ENCODE results near the gene INPP1.
"Not testable (repeated sequence)": the region's sequence is repeated elsewhere in the genome, so short reads cannot be mapped to it uniquely, and the experiment has no call there.

INPP1 gene, protein sequence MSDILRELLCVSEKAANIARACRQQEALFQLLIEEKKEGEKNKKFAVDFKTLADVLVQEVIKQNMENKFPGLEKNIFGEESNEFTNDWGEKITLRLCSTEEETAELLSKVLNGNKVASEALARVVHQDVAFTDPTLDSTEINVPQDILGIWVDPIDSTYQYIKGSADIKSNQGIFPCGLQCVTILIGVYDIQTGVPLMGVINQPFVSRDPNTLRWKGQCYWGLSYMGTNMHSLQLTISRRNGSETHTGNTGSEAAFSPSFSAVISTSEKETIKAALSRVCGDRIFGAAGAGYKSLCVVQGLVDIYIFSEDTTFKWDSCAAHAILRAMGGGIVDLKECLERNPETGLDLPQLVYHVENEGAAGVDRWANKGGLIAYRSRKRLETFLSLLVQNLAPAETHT

DNA sequence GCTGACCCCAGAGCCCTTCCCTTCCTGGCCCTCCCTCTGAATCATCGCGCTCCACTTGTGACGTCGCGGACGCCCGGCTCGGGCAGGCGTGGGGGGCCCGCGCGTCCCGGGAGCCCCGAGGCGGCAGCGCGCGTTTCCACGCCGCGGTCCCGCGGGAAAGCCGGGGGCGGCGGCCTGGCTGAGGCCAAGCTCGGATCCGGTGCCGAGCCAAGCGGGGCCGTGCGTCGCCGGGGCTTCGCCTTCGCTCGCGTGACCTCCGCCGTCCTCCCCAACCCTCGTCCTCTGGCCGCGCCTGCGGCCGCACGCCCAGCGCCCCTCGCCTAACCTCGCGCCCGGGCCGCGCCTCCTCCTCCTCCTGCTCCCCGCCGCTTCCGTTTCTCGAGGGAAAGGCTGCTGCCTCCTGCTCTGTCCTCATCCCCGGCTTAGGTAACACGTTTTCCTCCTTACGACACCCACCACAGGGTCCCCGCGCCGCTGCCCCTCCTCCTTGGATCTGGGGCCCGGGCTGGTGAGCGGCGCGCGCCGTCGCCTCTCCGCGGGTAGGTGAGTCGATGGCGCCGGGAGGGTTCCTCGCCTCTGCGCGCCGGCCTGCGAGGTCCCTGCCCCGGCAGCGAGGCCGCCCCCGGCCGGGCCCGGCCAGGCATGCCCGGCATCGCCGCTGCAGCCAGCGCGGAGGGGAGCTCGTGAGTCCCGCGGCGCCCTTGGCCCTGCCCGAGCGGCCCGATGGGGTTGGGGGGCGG is at the start of gene INPP1:
TSS of gene INPP1 (plus strand) at position 54 of the 740 bp plus-strand sequence. CDS start 16,514 bp downstream, outside the sequence.
- DNase-seq: peak; percentile 44

DNA sequence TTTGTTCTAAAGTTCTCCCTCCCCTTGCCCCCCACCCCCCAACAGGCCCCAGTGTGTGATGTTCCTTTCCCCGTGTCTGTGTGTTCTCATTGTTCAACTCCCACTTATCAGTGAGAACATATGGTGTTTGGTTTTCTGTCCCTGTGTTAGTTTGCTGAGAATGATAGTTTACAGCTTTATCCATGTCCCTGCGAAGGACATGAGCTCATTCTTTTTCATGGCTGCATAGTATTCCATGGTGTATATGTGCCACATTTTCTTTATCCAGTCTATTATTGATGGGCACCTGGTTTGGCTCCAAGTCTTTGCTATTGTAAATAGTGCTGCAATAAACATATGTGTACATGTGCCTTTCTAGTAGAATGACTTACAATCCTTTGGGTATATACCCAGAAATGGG is 45.5 kb upstream of the INPP1 start:
- DNase-seq: not testable (repeated sequence)

DNA sequence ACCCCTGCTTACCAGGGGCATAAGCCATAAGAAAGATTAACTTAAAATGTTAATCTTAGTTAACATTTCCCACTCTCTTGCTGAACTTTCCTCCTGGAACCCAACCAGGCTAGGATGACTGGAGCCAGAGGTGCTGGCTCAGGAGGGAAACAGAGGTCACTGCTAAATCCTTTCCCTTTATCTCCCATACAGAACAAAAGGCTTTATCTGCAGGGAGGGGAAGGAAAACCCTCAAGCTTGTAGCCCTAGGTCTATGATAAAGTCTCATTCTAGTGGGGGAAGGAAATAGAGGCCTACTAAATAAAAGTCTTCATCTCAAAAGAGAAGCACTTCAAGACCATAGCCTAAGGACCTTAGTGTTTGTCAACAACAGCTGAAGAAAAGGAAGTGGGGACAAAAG is 42.4 kb upstream of the INPP1 start:
- no peak for DNase-seq

DNA sequence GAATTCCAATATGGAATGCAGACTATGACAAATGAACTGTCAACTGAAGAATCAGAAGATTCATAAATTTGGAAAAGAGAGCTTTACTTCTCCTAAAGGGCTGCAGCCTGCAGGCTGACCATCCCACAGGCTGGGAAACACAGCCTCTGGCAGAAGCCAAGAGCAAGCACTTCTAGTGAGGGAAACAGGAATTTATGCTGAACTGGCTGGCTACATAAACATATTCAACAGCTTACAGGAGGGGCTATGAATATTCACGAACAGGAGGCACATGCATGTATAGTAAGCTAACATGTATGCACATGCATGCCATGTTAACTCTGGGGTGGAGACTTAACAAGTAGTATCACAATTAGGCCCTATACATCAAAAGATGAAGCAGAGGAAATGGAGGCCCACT is 41.3 kb upstream of the INPP1 start:
- no peak for DNase-seq

DNA sequence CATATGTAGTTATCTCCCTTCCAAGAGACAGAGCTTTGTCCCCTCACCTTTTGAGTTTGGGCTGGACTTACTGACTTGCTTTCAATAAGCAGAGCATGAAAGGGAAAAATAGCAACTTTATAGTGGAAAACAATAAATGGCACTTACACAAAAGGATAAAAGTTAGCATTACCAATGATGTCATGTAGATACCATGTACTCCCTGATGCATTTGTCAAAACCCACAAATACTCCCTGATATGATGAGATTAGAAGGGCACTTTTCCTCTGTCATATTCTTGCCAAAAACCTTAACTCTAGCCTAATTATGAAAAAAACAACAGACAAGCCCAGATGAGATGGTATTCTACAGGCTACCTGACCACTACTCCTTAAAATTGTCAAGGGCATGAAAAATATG is 39.7 kb upstream of the INPP1 start:
- DNase-seq: no peak

DNA sequence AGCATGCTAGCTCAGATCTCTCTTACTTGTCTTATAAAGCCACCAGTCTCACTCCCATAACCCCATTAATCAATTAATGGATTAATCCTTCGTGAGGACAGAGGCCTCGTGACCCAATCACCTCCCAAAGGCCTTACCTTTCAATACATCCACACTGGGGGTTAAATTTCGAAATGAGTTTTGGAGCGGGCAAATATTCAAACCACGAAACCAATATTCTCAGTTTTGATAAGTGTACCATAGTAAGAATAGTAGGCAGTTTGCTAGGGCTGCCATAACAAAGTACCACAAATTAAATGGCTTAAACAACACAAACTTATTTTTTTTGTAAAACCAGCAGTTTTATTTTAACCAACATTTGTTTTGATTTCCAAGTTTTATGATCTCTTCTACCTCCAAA is 39.0 kb upstream of the INPP1 start:
- no peak for DNase-seq

DNA sequence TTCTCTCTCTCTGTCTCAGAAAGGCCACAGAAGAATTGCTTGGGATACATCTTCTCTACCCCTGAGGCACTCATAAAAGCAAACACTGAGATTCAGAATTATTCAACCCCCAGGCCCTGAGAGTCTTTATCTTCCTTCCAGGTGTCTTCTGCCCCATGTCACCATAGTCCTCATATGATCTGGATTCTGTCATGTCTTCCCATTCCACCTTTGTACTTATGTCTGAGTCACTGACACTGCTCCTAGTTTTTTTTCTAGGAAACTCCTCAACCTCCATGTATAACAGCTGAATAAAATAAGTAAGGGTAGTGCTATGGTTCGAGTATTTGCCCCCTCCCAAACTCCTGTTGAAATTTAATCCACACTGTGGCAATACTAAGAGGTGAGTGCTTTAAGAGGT is 35.4 kb upstream of the INPP1 start:
- no peak for DNase-seq

DNA sequence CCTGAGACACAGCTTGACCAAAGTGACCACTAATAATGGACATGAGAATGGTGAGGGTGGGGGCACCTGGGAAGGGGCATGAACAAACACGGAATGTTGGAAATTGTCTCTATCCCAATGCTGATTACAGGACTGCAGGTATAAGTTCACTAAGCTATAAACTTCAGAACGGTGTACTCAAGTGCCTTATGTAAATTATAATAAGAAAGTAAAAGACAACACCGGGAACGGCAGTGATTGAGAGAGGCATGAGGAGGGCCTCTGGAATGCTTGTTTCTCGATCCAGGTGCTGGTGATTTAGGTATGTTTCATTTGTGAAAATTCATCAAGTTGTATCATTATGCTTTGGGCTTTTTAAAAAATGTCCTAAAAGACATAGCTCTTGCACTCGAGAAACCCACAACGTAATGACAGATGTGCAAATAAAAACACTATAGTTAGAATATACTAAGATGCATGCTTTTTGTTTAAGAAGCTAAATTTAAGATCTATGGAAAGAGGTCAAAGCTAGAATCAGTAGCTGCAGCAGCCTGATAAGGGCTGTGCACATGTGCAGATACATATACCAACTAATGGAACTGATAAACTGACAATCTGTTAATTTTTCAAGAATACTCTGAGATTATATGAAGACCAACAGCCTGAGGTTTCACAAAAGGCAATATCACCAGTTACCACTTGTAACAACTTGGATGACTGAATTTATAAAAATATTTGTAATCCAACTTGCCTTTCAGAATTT is 31.3 kb upstream of the INPP1 start:
- DNase-seq: no peak

DNA sequence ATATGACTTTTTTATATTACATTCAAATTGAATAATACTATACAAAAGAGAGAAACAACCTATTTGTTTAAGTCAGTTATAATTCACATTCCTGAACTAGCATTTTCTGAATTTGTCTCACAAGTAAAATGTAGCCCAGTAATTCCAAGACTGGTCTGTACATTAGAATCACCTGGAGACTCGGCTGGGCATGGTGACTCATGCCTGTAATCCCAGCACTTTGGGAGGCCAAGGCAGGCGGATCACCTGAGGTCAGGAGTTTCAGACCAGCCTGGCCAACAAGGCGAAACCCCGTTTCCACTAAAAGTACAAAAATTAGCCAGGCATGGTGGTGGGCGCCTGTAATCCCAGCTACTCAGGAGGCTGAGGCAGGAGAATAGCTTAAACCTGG is 30.8 kb upstream of the INPP1 start:
- DNase-seq: not testable (repeated sequence)

DNA sequence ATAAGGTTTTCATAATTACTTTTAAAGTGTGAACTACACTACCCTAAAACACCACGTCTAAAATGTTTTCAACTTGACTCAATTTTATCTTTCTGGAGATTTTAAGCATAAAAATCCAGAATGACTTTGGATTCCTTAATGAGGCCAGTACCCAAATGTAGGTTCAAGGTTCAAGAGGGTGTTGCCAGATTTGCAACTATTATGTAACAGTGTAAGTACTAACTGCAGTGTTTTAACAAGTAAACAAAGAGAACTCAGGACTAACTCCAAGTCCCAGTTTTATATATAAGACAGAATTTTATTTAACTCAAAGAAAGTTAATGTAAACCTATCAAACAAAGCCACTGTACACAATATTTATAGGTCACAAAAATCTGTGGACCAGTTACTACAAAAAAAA is 29.5 kb upstream of the INPP1 start:
- DNase-seq: no peak

DNA sequence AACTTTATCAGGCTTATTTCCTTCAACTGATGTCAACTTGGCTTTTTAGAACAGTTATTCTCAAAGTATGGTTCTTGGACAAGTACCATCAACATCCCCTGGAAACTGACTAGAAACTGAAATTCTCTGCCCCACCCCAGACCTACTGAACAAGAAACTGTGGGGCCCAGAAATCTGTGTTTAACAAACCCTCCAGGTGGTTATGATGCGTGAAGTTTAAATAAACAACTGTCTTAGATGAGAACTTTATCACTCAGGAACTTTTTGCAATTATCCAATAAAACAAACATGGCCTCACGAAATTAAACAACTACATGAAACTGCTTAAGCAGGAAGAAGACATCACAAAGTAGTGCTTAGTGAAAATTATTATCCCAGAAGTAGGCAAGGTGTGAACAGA is 28.1 kb upstream of the INPP1 start:
- no peak for DNase-seq

DNA sequence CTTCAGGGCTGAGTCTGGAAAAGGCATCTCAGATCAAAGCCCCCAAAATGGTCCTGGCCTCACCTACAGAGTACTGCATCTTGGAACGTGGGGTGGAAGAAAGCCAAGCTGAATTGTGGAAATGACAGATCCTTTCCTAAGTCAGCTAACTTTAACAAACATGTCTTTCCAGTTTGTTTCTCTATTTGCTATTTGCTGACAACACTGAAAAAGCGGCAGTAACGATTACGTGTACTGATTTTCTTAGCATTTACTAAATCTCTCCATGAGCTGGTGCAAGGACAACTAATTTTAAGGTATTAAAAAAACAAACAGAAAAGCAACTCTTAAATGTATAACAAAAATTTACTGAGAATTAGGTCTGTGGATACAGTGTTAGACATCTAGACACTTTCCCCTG is 24.9 kb upstream of the INPP1 start:
- no peak for DNase-seq

DNA sequence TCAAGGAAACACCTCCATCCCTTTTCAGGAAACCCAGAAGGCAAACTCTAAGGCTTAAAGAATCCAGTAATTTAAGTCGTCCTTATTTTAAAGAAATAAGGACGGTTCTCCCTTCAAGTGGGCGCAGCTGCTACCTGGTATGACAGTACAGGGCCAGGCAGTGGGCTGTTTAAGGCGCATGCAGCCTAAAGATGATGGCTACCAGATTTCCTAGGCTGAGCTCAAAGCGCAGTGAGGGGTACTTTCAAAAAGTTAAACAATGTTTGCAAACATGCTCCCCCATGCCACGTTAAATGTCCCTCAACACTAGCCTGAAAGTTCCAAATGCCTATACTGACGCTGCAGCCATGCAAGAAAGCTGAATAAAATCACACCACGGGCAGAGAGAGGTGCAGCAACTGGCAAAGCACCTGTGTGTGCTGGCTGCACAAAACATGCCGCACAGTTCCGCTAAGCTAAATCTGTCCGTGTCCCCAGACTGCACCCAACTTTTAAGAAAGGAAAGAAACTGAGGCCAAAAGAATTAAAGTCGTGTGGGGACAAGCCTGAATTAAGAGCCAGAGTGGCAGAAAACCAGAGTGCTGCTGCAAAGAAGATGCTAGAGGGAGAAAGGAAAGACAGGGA is 24.3 kb upstream of the INPP1 start:
- DNase-seq: peak; percentile 40

DNA sequence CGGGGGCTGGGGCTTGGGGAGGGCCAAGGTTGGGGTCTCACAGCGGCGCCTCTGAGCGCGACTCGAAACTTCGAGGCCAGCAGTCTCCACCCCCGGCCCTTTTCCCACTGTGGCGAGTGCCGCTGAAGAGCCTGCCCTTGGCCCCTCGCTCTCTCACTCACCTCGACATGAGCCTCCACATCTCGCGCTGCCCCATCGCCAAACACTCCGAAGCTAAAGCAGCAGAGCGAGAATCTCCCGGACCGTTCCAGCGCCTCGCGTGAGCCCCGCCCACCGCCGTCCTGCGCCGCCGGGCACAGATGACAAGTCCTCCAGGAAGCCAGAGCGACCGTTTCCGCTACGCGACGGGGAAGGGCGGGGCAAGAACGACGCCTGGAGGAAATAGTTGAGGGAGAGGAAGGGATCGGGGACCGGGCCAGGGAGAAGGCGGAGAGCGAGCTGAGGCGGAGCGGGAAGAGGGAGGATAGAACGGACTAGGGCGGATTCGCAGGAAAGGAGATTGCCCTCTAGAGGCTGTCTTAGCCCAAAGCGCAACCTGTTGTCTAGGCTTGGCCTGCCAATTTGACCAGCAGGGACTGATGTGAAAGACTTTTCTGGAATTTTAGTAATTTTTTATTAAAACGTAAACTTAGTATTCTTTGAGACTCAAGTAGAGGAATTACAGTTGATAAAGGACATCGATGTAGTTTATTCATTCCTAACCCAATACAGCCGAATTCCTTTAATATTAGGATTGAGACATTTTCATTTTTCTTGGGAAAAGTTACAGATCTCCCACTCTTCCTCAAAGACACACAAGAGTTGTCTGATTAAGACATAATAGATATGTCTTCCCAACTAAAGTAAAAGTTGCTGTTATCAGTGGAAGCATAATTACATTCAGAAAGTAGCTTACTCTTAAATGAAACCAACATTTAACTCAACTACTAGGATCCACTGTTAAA is 23.6 kb upstream of the INPP1 start, which contains the start of gene HIBCH:
TSS of gene HIBCH (minus strand) at position 272 of the 944 bp plus-strand sequence. CDS start at position 196, 76 bp downstream.
- DNase-seq: peak; percentile 98

DNA sequence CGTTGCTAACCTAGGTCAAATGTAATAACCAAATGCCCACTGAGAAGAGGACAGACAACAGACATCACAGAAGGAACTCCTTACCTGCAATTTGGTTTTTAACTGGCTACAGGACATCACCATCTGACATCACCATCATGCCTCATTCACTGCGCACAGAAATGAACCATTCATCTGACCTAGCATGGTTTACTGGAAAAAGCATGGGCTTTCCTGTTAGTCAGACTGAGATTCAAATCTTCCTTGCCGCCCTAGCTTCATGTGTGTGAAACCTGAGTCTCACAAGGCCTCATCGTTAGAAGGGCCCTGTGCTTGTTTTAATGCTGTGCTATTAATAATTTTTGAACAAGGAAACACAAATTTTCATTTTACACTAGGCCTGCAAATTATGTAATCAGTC is 22.7 kb upstream of the INPP1 start:
- no peak for DNase-seq

DNA sequence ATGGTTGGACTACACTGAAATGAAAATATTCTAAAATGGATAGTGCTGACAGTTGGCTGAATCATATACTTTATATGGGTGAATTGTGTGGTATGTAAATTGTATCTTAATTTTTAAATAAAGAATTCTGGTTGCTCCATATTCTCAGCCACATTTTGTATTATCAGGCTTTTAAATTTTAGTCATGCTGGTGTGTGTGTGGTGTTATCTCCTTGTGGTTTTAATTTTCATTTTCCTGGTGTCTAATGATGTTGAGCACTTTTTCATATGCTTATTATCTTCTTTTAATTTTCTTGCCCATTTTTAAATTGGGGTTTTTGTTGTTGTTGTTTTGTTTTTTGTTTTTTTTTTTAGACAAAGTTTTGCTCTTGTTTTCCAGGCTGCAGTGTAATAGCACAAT is 20.0 kb upstream of the INPP1 start:
- no peak for DNase-seq

DNA sequence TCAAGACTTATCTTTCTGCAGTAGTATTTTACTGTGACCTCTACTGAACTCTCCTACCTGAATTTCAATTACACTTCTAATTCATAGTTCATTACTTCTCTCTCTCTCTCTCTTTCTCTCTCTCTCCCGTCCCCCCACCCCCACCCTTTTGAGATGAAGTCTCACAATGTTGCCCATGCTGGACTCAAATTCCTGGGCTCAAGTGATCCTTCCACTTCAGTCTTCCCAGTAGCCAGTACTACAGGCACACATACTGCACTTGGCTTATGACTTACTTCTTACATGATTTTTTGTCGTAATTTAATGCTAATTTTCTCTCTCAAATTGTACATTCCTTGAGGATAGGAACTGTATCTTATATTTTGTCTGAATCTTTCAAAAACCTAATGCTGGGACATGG is 17.8 kb upstream of the INPP1 start:
- no peak for DNase-seq

DNA sequence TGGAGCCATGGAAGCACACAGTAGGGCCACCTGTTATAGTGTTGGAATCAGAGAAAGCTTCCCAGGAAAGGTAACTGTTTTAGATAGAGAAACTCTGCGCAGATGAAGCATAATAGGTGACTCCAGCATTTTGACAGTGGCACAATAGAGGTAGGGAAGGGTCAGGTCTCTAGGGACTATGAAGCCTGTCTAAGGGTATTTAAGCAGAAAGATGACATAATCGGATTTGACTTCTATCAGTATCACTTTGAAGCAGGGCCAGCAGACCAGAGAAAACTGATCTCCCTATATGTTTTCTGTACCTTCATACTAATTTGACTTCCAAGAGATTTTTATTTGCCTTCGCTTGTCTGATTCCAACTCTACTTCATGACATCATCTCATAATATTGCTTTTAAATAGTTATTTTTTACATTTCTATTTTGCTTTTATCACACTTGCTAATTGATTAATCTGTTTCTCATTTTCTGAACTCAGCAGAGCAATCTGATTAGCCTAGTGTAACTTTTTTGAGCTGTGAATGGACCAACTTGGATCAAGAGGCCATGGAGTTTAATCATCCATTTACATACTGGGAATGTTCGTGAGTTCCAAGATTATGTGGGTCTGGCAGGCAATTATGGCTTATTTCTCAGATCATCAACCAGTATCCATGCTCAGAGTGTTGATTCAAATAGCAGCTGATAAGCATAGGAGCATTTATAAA is 15.4 kb upstream of the INPP1 start:
- DNase-seq: no peak

DNA sequence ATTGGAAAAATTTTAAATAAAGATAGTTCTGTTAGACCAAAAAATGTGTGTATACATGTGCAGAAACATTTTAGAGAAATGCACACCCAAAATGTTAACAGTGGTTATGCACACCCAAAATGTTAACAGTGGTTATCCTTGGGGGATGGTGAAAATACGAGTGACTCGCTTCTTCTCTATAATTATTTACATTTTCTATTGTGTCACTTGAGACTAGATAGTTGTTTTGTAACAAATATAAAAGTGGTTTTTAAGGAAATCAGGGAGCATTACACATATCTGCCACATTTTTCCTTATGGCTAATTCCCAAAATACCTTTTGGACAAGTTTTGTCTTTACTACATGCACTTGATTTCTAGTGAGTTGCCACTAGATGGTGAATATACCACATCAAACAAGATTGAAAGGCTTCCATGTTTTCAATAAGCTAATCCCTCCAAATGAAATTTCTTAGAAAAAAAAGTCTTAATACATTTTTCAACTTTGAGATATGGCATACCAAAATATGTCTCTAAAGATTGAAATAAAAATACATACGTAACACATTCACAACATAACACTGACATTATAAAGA is 14.7 kb upstream of the INPP1 start:
- DNase-seq: no peak

DNA sequence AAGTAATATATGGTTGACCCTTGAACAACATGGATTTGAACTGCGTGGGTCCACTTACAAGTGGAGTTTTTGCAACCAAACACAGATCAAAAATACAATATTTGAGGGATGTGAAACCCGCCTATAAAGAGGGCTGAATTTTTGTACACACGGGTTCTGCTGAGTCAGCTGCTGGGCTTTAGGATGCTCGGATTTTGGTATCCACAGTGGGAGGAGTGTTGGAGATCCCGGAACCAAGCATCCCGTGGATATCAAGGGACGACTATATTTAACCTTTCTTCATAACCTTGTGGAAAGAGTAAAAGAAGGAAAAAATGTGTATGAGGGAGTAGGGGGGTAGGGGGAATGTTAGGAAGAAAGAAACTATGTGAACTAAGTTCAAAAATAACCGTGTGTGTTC is 10.0 kb upstream of the INPP1 start:
- DNase-seq: no peak

DNA sequence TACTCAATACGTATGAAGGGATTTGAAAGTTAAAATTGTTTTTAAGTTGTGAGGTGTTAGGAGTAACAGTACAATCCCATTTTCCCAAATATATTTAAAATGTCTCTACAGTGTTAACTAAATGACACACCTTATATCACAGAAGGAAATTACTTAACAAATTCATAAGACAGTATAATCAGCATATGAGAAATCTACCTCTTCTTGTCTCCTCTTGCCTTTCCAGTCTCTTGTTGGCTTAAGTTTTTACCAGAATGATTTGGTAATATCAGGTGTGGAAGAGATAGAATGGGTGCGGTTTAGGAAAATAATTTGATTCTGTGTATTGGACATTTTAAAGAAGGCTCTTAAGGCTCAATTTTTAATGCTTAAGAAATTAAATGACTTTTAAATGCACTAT is 9.5 kb upstream of the INPP1 start:
- DNase-seq: no peak
